ENCODE measurements around the gene FRS2. TPM values are rescaled to one million over a fixed set of nuclear protein-coding genes. Genes with fewer than 3 reads are reported as not detected.

FRS2 gene, protein sequence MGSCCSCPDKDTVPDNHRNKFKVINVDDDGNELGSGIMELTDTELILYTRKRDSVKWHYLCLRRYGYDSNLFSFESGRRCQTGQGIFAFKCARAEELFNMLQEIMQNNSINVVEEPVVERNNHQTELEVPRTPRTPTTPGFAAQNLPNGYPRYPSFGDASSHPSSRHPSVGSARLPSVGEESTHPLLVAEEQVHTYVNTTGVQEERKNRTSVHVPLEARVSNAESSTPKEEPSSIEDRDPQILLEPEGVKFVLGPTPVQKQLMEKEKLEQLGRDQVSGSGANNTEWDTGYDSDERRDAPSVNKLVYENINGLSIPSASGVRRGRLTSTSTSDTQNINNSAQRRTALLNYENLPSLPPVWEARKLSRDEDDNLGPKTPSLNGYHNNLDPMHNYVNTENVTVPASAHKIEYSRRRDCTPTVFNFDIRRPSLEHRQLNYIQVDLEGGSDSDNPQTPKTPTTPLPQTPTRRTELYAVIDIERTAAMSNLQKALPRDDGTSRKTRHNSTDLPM
- 10 to 100 TPM; 36.5 to 60.3 (median 43.8) TPM for total RNA-seq

DNA sequence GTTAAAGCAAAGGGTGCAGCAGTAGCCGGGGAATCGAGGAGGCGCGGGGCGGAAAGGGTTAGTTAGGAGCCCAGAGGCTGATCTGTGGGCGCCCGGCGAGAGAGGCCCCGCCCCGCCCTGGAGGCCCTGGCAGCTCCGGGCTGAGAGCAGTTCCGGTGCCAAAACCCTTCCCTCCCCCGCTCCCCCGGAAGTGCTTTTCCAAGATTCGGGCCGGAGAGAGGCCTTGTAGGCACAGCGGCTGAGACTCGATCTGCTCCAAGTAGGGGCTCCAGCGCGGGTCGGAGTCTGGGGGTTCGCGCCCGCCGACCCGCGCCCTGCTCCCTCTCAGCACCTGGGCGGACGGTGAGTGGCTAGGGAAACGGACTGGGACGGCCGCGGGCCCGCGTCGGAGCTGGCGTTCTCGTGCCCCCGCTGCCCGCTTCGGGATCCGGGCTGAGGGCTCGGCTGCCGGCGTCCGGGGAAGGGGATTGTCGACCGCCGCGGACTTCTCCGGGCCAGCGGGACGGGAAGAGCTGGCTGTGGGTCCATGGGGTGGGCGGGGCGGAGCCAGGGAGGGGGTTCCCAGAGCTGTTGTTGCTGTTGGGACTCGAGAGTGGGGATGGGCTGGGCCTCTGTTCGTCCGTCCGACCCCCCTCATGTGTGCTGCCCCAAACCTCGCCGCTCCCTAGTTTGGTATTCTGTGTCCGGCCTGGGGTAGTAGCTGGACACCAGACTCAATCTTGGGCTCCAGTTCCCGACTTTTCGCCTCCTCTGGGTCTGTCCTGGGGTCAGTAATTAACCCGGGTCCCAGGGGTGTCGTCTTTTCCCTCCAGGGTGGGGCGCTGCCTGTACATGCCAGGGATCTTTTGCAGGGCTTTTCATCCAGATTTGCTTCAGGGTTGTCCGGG, at the start of gene FRS2:
FRS2 (plus strand) TSS at position 200 of the 887 bp plus-strand sequence. CDS start 98,643 bp downstream, outside the sequence.
- intact Hi-C loops (cut with DNase I) = loop anchor here (5.0 to 10.0 kb wide), 4 partner anchors 53 to 106 kb away; no protein-coding TSS in a partner anchor
- H3K36me3 ChIP-seq = no peaks in the 10 kb centered on the region
- peaks cover 43 to 52% (median 51%) of the 10 kb centered on the region in 4 donors for H3K4me1 ChIP-seq

DNA sequence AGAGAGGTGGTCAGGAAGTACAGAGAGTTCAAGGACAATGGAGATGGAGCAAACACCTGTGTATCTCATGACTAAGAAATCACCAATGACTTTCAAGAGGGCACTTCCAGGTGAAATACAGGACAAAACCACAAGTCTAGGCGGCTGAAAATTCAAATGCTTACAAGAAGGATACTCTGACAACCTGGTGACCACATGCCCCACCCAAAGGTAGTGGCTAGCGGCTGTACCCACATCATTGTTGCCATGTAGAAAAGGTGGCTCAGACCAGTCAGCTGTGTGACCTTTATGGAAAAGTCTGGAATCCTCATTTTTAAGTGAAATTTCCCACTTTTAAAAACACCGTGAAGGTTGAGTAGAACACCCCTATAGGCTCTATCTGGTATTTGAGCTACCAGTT, 48.6 kb upstream of the FRS2 start:
- TF ChIP-seq POLR2AphosphoS5 (IDR thresholded peaks at IDR 0.05) = no peak
- no peak for TF ChIP-seq POLR2A (IDR thresholded peaks at IDR 0.05; ENCODE audit: low read depth)
- TF ChIP-seq EP300 (IDR thresholded peaks at IDR 0.05) = no peak
- TF ChIP-seq, protein P1, sequence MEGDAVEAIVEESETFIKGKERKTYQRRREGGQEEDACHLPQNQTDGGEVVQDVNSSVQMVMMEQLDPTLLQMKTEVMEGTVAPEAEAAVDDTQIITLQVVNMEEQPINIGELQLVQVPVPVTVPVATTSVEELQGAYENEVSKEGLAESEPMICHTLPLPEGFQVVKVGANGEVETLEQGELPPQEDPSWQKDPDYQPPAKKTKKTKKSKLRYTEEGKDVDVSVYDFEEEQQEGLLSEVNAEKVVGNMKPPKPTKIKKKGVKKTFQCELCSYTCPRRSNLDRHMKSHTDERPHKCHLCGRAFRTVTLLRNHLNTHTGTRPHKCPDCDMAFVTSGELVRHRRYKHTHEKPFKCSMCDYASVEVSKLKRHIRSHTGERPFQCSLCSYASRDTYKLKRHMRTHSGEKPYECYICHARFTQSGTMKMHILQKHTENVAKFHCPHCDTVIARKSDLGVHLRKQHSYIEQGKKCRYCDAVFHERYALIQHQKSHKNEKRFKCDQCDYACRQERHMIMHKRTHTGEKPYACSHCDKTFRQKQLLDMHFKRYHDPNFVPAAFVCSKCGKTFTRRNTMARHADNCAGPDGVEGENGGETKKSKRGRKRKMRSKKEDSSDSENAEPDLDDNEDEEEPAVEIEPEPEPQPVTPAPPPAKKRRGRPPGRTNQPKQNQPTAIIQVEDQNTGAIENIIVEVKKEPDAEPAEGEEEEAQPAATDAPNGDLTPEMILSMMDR (IDR thresholded peaks at IDR 0.05) = no peak
- Histone ChIP-seq H3K27me3 (no peaks in the 10 kb centered on the region), H3K4me3 (no peak overlapping the region), H3K27ac (replicated peaks in 1 of 4) (no peak overlapping the region), H3K9me3 (no peaks in the 10 kb centered on the region), H3K36me3 (no peaks in the 10 kb centered on the region), H3K4me1 (peaks cover 0 to 2% (median under 1%) of the 10 kb centered on the region in 4 donors)
- intact Hi-C loops (cut with DNase I) = no loop called here
- 96% methylated on average over 3 of the region's 3 CpGs for WGBS
- no peak for DNase-seq (ENCODE audit: extremely low spot score)

More for the DNA sequence above, at the start of gene FRS2:
- DNase-seq (ENCODE audit: extremely low spot score) = peak; percentile 97
- WGBS = 2% methylated on average over 27 of the region's 68 CpGs
- TF ChIP-seq, protein P1 (IDR thresholded peaks at IDR 0.05) = peak; percentile 41 to 48 (median 42)
- peak; percentile 87 to 94 for TF ChIP-seq POLR2AphosphoS5 (IDR thresholded peaks at IDR 0.05)
- TF ChIP-seq POLR2A (IDR thresholded peaks at IDR 0.05; ENCODE audit: low read depth) = peak; percentile 54
- no peak for TF ChIP-seq EP300 (IDR thresholded peaks at IDR 0.05)
- Histone ChIP-seq H3K4me3 (peak within 1 kb of the TSS; percentile 93 to 99 (median 95)), H3K9me3 (no peaks in the 10 kb centered on the region), H3K27me3 (no peaks in the 10 kb centered on the region), H3K27ac (replicated peaks in 1 of 4) (peak within 1 kb of the TSS; percentile 94 to 96 (median 96))

DNA sequence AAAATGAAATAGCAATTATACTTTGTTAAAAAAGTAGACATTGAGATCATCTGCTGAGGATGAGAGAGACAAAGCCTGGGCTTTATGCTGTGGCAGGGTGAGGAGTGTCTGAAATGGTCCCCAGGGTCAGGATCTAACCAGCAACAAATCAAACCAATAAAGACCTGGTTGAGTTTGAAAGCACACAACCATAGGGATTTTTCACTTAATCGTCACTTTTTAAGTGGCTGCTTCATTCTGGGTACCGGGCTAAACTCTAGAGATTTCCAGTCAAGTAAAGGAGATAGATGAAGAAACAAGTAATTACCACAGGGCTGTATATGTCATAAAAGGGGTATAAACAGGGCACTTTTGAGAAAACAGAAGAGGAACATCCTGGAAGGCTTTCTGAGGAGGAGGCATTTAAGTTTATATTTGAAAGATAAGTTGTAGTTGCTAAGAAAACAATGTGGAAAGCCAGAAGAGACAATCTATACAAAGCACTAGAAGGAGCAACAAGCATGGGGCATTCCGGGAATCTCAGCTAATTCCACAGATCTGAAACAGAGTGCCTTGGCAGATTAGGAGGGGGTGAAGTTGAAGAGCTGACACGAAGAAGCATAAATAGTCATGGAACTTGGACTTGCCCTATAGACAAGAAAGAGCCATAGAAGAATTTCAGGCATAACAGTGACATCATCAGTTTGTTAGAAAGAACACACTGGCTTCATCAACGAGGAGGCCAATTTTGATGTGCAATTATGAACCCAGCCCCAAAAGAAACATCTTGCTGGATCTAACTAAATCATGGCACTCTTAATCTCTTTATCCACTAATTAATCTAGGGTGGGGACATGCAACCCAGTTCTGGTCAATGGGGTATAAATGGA, 46.9 kb upstream of the FRS2 start:
- WGBS = 70% methylated on average over 5 of the region's 5 CpGs
- no peaks in the 10 kb centered on the region for H3K9me3 ChIP-seq
- no peak overlapping the region for H3K27ac ChIP-seq (replicated peaks in 1 of 4)
- no peak for TF ChIP-seq POLR2AphosphoS5 (IDR thresholded peaks at IDR 0.05)
- TF ChIP-seq, protein P1 (IDR thresholded peaks at IDR 0.05) = no peak
- no peak for TF ChIP-seq EP300 (IDR thresholded peaks at IDR 0.05)
- no peak for TF ChIP-seq POLR2A (IDR thresholded peaks at IDR 0.05; ENCODE audit: low read depth)
- no peaks in the 10 kb centered on the region for H3K4me1 ChIP-seq
- intact Hi-C loops (cut with DNase I) = no loop called here
- H3K4me3 ChIP-seq = no peak overlapping the region
- no peaks in the 10 kb centered on the region for H3K27me3 ChIP-seq
- no peaks in the 10 kb centered on the region for H3K36me3 ChIP-seq
- no peak for DNase-seq (ENCODE audit: extremely low spot score)

DNA sequence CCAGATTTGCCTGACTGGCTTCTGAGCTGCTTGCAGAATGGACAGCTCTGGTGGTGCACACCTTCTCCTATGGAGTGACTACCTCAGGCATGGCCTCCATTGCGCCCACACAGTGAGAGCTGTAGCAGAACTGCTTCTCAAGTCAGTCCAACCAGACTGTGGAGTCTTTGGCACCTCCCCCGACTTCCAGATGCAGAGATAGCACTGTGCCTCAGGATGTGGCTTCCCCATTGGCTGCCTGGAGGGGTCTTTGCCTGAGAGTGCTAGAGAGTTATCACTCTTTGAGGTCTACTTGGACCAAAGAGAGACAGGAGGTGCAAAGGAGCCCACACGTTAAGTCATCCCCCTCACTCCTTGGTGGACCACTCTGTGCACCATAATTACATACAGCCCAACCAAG, 44.8 kb upstream of the FRS2 start:
- Histone ChIP-seq H3K27ac (replicated peaks in 1 of 4) (no peak overlapping the region), H3K4me1 (peaks cover 0 to 1% (median under 1%) of the 10 kb centered on the region in 4 donors), H3K9me3 (no peaks in the 10 kb centered on the region), H3K27me3 (no peaks in the 10 kb centered on the region), H3K36me3 (no peaks in the 10 kb centered on the region), H3K4me3 (no peak overlapping the region)
- no peak for DNase-seq (ENCODE audit: extremely low spot score)
- intact Hi-C loops (cut with DNase I) = no loop called here
- 100% methylated on average over 3 of the region's 3 CpGs for WGBS
- no peak for TF ChIP-seq EP300 (IDR thresholded peaks at IDR 0.05)
- TF ChIP-seq POLR2AphosphoS5 (IDR thresholded peaks at IDR 0.05) = no peak
- TF ChIP-seq, protein P1 (IDR thresholded peaks at IDR 0.05) = no peak
- TF ChIP-seq POLR2A (IDR thresholded peaks at IDR 0.05; ENCODE audit: low read depth) = no peak
